Natural killer cell (primary cell): Measurements from ENCODE around the gene DCTN2. TPM values are rescaled to one million over a fixed set of nuclear protein-coding genes. Genes with fewer than 3 reads are reported as not detected.

Source experiments
- ATAC-seq, 3 donors: fragments of 150-1000 bp in 2 of 3; fragments of 200-7000 bp in 1 of 3; cut with Tn5 transposase; 1 replicate in 1 of 3; 2 replicates in 2 of 3; pipeline ENCODE4 v1.10.0; 2021; ENCODE audit warnings: mild to moderate bottlenecking in 2 of 3, moderate library complexity in 2 of 3
- DNase-seq, 2 donors: peaks; one replicate each; pipeline versions ENCODE4 v3.0.0 to v3.0.0-alpha.2; 2013 to 2021; ENCODE audit warnings: mixed read lengths in 1 of 2
- H3K27ac ChIP-seq: one replicate; pipeline ENCODE4 v1.5.1; 2013; ENCODE audit warnings: mild to moderate bottlenecking, low read length
- H3K27me3 ChIP-seq: one replicate; pipeline ENCODE4 v1.6.1; 2013; ENCODE audit warnings: low read length; ENCODE audit not compliant: control insufficient read depth, insufficient read depth
- H3K36me3 ChIP-seq: one replicate; pipeline ENCODE4 v1.6.1; 2013; ENCODE audit warnings: low read length; ENCODE audit not compliant: control insufficient read depth, insufficient read depth
- H3K4me1 ChIP-seq: one replicate; pipeline ENCODE4 v1.6.1; 2013; ENCODE audit warnings: low read length; ENCODE audit not compliant: control insufficient read depth, insufficient read depth
- H3K4me3 ChIP-seq: one replicate; pipeline ENCODE4 v1.5.1; 2013; ENCODE audit warnings: low read length
- H3K9me3 ChIP-seq: one replicate; pipeline ENCODE4 v1.6.1; 2013; ENCODE audit warnings: low read length; ENCODE audit not compliant: control insufficient read depth, insufficient read depth
- H3K27ac Mint-ChIP-seq, 2 donors: one replicate each; pipeline ENCODE4 v1.8.0; 2022; ENCODE audit warnings: mild to moderate bottlenecking in 2 of 2, mixed read lengths in 2 of 2, moderate library complexity in 1 of 2
- H3K27me3 Mint-ChIP-seq, 2 donors: one replicate each; pipeline ENCODE4 v1.8.0; 2022; ENCODE audit warnings: low read depth in 2 of 2, mixed read lengths in 2 of 2
- H3K36me3 Mint-ChIP-seq: one replicate; pipeline ENCODE4 v1.8.0; 2022; ENCODE audit warnings: mixed read lengths
- H3K4me1 Mint-ChIP-seq, 2 donors: one replicate each; pipeline ENCODE4 v1.8.0; 2022; ENCODE audit warnings: mixed read lengths in 2 of 2
- H3K4me3 Mint-ChIP-seq: one replicate; pipeline ENCODE4 v1.8.0; 2022; ENCODE audit warnings: mild to moderate bottlenecking, moderate library complexity, mixed read lengths
- H3K9me3 Mint-ChIP-seq, 2 donors: one replicate each; pipeline ENCODE4 v1.8.0; 2022; ENCODE audit warnings: mixed read lengths in 2 of 2
- CTCF ChIP-seq: fragments of 200-600 bp; IDR thresholded peaks from one replicate; pipeline ENCODE4 v1.8.0; 2022; ENCODE audit warnings: antibody characterized with exemption
- WGBS: methylation state at CpG from one replicate; pipeline ENCODE4 v1.1.7; 2013; ENCODE audit warnings: missing lambda C conversion rate; ENCODE audit not compliant: insufficient coverage; 5-methylcytosine and 5-hydroxymethylcytosine counted together
- intact Hi-C: fragments of 100-400 bp; cut with micrococcal nuclease; formaldehyde crosslinking; loops from one replicate; pipeline ENCODE4 v1.14.2; 2022
- total RNA-seq, 4 donors: library from RNA; stranded (reverse); fragments of 120-200 nt in 1 of 4; gene quantifications; one replicate each; pipeline versions ENCODE4 v1.2.3 to v1.2.4, GENCODE V29; 2013 to 2022

The DCTN2 gene
- total RNA-seq, 3 donors from 2014 or later (not counting 1 experiment from before 2014, with no cell fraction given) = 65.5 to 76.5 (median 71.8) TPM

- no peak for TF ChIP-seq CTCF
- Histone ChIP-seq H3K4me3 (peak overlapping the region; percentile 71), H3K9me3 (no peaks in the 10 kb centered on the region), H3K27ac (peak overlapping the region; percentile 79), H3K27me3 (no peaks in the 10 kb centered on the region), H3K4me1 (peaks cover 53% of the 10 kb centered on the region), H3K36me3 (peaks cover 35% of the 10 kb centered on the region)
- Mint-ChIP-seq H3K36me3 (no peaks in the 10 kb centered on the region), H3K4me1 (peaks cover 24 to 74% of the 10 kb centered on the region in 2 donors), H3K27me3 (no peaks in the 10 kb centered on the region), H3K9me3 (no peaks in the 10 kb centered on the region), H3K4me3 (peak overlapping the region; percentile 91), H3K27ac (peak overlapping the region; percentile 86 to 99)
- no peak for ATAC-seq
- 77% methylated on average over 14 of the region's 14 CpGs for WGBS
- DNase-seq = peak in 1 of 2 donors; percentile 63
- intact Hi-C loops = loop anchor here (2.0 to 5.0 kb wide), 2 partner anchors 37 to 168 kb away; partner anchors contain the start of gene OS9
Measured at GRCh38 chr12:57523706-57524614, 23.0 kb downstream of the DCTN2 start.

GRCh38 chr12:57522887-57523705 lies 23.9 kb downstream of the DCTN2 start:
- H3K4me1 Mint-ChIP-seq = peaks cover 32 to 82% of the 10 kb centered on the region in 2 donors
- Histone ChIP-seq H3K27me3 (no peaks in the 10 kb centered on the region), H3K4me3 (peak overlapping the region; percentile 71)

More at GRCh38 chr12:57522887-57523705, 23.9 kb downstream of the DCTN2 start:
- peak in 1 of 2 donors; percentile 70 for DNase-seq
- no peaks in the 10 kb centered on the region for H3K9me3 Mint-ChIP-seq
- Histone ChIP-seq H3K36me3 (peaks cover 29% of the 10 kb centered on the region), H3K4me1 (peaks cover 61% of the 10 kb centered on the region), H3K27ac (peak overlapping the region; percentile 79), H3K9me3 (no peaks in the 10 kb centered on the region)
- peak overlapping the region; percentile 91 for H3K4me3 Mint-ChIP-seq
- intact Hi-C loops = loop anchor here (2.0 to 5.0 kb wide), 2 partner anchors 36 to 169 kb away; partner anchors contain the start of gene OS9
- ATAC-seq = no peak
- WGBS = 2% methylated on average over 17 of the region's 38 CpGs
- TF ChIP-seq CTCF = no peak
- no peaks in the 10 kb centered on the region for H3K27me3 Mint-ChIP-seq
- H3K27ac Mint-ChIP-seq = peak overlapping the region; percentile 99
- H3K36me3 Mint-ChIP-seq = no peaks in the 10 kb centered on the region
